Hepatocyte (in vitro differentiated cells): Measurements from ENCODE around the gene PSMC1. TPM values are rescaled to one million over a fixed set of nuclear protein-coding genes. Genes with fewer than 3 reads are reported as not detected.
A peak's percentile ranks its signal among the peaks of the same experiment; 100 is the strongest.

Source experiments
- DNase-seq: peaks from one replicate; pipeline ENCODE4 v3.0.0-alpha.2; 2016; ENCODE audit warnings: low spot score
- H2AFZ ChIP-seq: fragments of 200-600 bp; sonication (generic); 2 replicates; pipeline ENCODE4 v1.6.0; 2016; ENCODE audit warnings: antibody characterized with exemption, mild to moderate bottlenecking
- H3K27ac ChIP-seq: fragments of 200-600 bp; sonication (generic); 2 replicates; pipeline ENCODE4 v1.5.1; 2016; ENCODE audit warnings: mild to moderate bottlenecking
- H3K27me3 ChIP-seq: fragments of 200-600 bp; sonication (generic); 2 replicates; pipeline ENCODE4 v1.6.1; 2016
- H3K36me3 ChIP-seq: fragments of 200-600 bp; sonication (generic); replicated peaks from 2 replicates; pipeline ENCODE4 v1.5.1; 2016; ENCODE audit warnings: low read depth; ENCODE audit not compliant: insufficient read depth
- H3K4me1 ChIP-seq: fragments of 200-600 bp; sonication (generic); 2 replicates; pipeline ENCODE4 v1.5.1; 2016; ENCODE audit warnings: mild to moderate bottlenecking, moderate library complexity; ENCODE audit not compliant: insufficient read depth
- H3K4me2 ChIP-seq: fragments of 200-600 bp; sonication (generic); 2 replicates; pipeline ENCODE4 v1.6.0; 2016
- H3K4me3 ChIP-seq: fragments of 200-600 bp; sonication (generic); 2 replicates; pipeline ENCODE4 v1.5.1; 2016; ENCODE audit warnings: mild to moderate bottlenecking
- H3K79me2 ChIP-seq: fragments of 200-600 bp; sonication (generic); 2 replicates; pipeline ENCODE4 v1.6.0; 2017; ENCODE audit warnings: mild to moderate bottlenecking
- H3K9me2 ChIP-seq: fragments of 200-600 bp; sonication (generic); replicated peaks from 2 replicates; pipeline ENCODE4 v1.6.0; 2017; ENCODE audit warnings: mild to moderate bottlenecking; ENCODE audit not compliant: insufficient read depth
- H3K9me3 ChIP-seq: fragments of 200-600 bp; sonication (generic); 2 replicates; pipeline ENCODE4 v1.5.1; 2016; ENCODE audit warnings: low read depth, mild to moderate bottlenecking
- H4K20me1 ChIP-seq: fragments of 200-600 bp; sonication (generic); 2 replicates; pipeline ENCODE4 v1.6.0; 2016; ENCODE audit warnings: mild to moderate bottlenecking; ENCODE audit not compliant: insufficient read depth, poor library complexity, severe bottlenecking
- CTCF ChIP-seq: fragments of 200-600 bp; sonication (generic); IDR thresholded peaks from 2 replicates; pipeline ENCODE4 v1.5.1; 2016; ENCODE audit warnings: antibody characterized with exemption, mild to moderate bottlenecking; ENCODE audit not compliant: poor library complexity
- EZH2 ChIP-seq: fragments of 200-600 bp; sonication (generic); IDR thresholded peaks from 2 replicates; pipeline ENCODE4 v1.6.1; 2016; ENCODE audit warnings: antibody characterized with exemption, mild to moderate bottlenecking, borderline replicate concordance
- EZH2phosphoT487 ChIP-seq: fragments of 200-600 bp; sonication (generic); IDR thresholded peaks from one replicate; pipeline ENCODE4 v1.6.1; 2018; ENCODE audit warnings: antibody characterized with exemption, mild to moderate bottlenecking, low read depth, moderate library complexity; ENCODE audit not compliant: unreplicated experiment, severe bottlenecking
- WGBS: methylation state at CpG from one replicate; pipeline ENCODE4 v1.1.6; 2016; ENCODE audit warnings: low lambda C conversion rate; ENCODE audit errors: missing lambda C conversion rate; 5-methylcytosine and 5-hydroxymethylcytosine counted together
- polyA plus RNA-seq: library from polyadenylated mRNA; unstranded; fragments of >200 nt; fragmentation: Nextera tagmentation; extraction: Ambion mirVana; gene quantifications from 2 replicates; pipeline ENCODE4 v1.2.1, GENCODE V29; 2016
- total RNA-seq: library from RNA; depleted of rRNA; stranded (reverse); fragments of >200 nt; gene quantifications from 2 replicates; pipeline ENCODE4 v1.2.3, GENCODE V29; 2014

PSMC1 gene
- total and polyA plus RNA-seq, 2 experiments from 2014 or later = 144 to 171 TPM

- DNase-seq = no peak
- Histone ChIP-seq H3K27ac (no peak overlapping the region), H3K4me1 (peaks cover 30% of the 10 kb centered on the region), H4K20me1 (no peaks in the 10 kb centered on the region), H3K9me3 (no peaks in the 10 kb centered on the region), H2AFZ (no peak overlapping the region), H3K36me3 (no peaks in the 10 kb centered on the region), H3K4me2 (no peak overlapping the region), H3K4me3 (no peak overlapping the region), H3K9me2 (no peaks in the 10 kb centered on the region), H3K27me3 (no peaks in the 10 kb centered on the region), H3K79me2 (no peaks in the 10 kb centered on the region)
- no peak for TF ChIP-seq EZH2phosphoT487
- no peak for TF ChIP-seq CTCF
- no peak for TF ChIP-seq EZH2
Measured at GRCh38 chr14:90304502-90304901, 48.1 kb downstream of the PSMC1 start.

GRCh38 chr14:90305176-90305601, 48.8 kb downstream of the PSMC1 start:
- Histone ChIP-seq H3K4me2 (peak overlapping the region; percentile 36), H4K20me1 (no peaks in the 10 kb centered on the region), H3K79me2 (no peaks in the 10 kb centered on the region), H3K27me3 (no peaks in the 10 kb centered on the region), H3K4me3 (no peak overlapping the region), H3K9me2 (no peaks in the 10 kb centered on the region), H3K9me3 (no peaks in the 10 kb centered on the region), H3K27ac (no peak overlapping the region), H3K4me1 (peaks cover 30% of the 10 kb centered on the region), H3K36me3 (no peaks in the 10 kb centered on the region), H2AFZ (no peak overlapping the region)
- 61% methylated on average over 4 of the region's 4 CpGs for WGBS
- DNase-seq = no peak
- TF ChIP-seq EZH2phosphoT487 = no peak
- TF ChIP-seq CTCF = no peak
- TF ChIP-seq EZH2 = no peak

- WGBS = 95% methylated on average over 7 of the region's 7 CpGs
- H3K27ac ChIP-seq = no peak overlapping the region
- H3K4me3 ChIP-seq = no peak overlapping the region
- H3K27me3 ChIP-seq = no peaks in the 10 kb centered on the region
- no peaks in the 10 kb centered on the region for H3K9me2 ChIP-seq
- TF ChIP-seq EZH2 (no peak), EZH2phosphoT487 (no peak), CTCF (no peak)
- peaks cover 5% of the 10 kb centered on the region for H3K36me3 ChIP-seq
- no peaks in the 10 kb centered on the region for H4K20me1 ChIP-seq
- peaks cover 15% of the 10 kb centered on the region for H3K4me1 ChIP-seq
- H3K4me2 ChIP-seq = no peak overlapping the region
- no peak overlapping the region for H2AFZ ChIP-seq
- no peak for DNase-seq
- H3K79me2 ChIP-seq = no peaks in the 10 kb centered on the region
- H3K9me3 ChIP-seq = no peaks in the 10 kb centered on the region
Measured at GRCh38 chr14:90308561-90308960, 52.2 kb downstream of the PSMC1 start.

GRCh38 chr14:90317286-90317685, 60.9 kb downstream of the PSMC1 start:
- WGBS = 100% methylated on average over 2 of the region's 2 CpGs
- H2AFZ ChIP-seq = no peak overlapping the region
- no peaks in the 10 kb centered on the region for H3K4me1 ChIP-seq
- no peak overlapping the region for H3K4me2 ChIP-seq
- no peaks in the 10 kb centered on the region for H3K27me3 ChIP-seq
- H3K36me3 ChIP-seq = no peaks in the 10 kb centered on the region
- no peak for DNase-seq
- no peak overlapping the region for H3K27ac ChIP-seq
- H4K20me1 ChIP-seq = no peaks in the 10 kb centered on the region
- no peaks in the 10 kb centered on the region for H3K9me2 ChIP-seq
- TF ChIP-seq EZH2 = no peak
- no peak for TF ChIP-seq CTCF
- no peak for TF ChIP-seq EZH2phosphoT487
- H3K9me3 ChIP-seq = no peaks in the 10 kb centered on the region
- peaks cover 27% of the 10 kb centered on the region for H3K79me2 ChIP-seq
- H3K4me3 ChIP-seq = no peak overlapping the region
